Measurements from ENCODE around the gene SLC7A7. TPM values are rescaled to one million over a fixed set of nuclear protein-coding genes. Genes with fewer than 3 reads are reported as not detected.

SLC7A7 gene
- polyA plus RNA-seq, 1 donor from 2014 or later = not detected

DNA sequence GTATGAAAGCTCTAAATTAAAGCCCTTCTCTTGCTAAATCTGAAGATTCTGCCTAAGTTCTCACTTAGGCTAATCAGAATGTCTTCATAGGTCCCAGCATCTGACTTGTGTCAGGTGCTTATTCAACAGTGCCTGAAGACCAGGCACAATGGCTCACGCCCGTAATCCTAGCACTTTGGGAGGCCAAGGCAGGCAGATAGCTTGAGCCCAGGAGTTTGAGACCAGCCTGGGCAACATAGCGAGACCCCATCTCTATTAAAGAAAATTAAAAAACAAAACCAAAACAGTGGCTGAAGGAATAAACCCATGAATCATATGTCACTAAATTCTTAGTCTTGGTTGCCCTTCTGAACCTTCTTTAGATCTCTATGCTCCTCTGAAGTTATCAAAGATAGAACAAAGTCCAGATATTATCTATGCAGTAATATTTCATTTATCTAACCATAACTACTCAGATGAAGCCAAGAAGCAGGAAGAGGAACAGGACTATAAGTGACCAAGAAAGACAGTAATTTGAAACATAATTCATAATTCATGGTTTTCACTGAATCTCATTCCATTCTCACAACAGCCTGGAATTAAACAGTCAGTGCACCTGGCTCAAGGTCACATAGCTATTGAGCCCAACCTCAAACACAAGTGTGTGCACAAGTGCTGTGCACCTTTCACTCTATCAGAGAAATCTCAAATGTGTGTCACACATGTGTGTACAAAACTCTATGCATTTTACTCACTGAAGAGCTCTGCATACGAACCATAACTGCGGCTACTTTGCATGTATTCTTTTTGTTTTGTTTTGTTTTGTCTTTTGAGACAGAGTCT lies 6.6 kb downstream of the SLC7A7 start:
- no peaks in the 10 kb centered on the region for H3K9me2 ChIP-seq (ENCODE audit: insufficient read depth, low read length)
- H3F3A ChIP-seq (ENCODE audit: insufficient read depth, low read length, poor library complexity, severe bottlenecking) = no peaks in the 10 kb centered on the region
- TF ChIP-seq TAF1 (IDR thresholded peaks at IDR 0.05; ENCODE audit: low read depth) = no peak
- TF ChIP-seq, protein P1, sequence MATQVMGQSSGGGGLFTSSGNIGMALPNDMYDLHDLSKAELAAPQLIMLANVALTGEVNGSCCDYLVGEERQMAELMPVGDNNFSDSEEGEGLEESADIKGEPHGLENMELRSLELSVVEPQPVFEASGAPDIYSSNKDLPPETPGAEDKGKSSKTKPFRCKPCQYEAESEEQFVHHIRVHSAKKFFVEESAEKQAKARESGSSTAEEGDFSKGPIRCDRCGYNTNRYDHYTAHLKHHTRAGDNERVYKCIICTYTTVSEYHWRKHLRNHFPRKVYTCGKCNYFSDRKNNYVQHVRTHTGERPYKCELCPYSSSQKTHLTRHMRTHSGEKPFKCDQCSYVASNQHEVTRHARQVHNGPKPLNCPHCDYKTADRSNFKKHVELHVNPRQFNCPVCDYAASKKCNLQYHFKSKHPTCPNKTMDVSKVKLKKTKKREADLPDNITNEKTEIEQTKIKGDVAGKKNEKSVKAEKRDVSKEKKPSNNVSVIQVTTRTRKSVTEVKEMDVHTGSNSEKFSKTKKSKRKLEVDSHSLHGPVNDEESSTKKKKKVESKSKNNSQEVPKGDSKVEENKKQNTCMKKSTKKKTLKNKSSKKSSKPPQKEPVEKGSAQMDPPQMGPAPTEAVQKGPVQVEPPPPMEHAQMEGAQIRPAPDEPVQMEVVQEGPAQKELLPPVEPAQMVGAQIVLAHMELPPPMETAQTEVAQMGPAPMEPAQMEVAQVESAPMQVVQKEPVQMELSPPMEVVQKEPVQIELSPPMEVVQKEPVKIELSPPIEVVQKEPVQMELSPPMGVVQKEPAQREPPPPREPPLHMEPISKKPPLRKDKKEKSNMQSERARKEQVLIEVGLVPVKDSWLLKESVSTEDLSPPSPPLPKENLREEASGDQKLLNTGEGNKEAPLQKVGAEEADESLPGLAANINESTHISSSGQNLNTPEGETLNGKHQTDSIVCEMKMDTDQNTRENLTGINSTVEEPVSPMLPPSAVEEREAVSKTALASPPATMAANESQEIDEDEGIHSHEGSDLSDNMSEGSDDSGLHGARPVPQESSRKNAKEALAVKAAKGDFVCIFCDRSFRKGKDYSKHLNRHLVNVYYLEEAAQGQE (IDR thresholded peaks at IDR 0.05; ENCODE audit: borderline replicate concordance) = no peak
- TF ChIP-seq, protein P2, sequence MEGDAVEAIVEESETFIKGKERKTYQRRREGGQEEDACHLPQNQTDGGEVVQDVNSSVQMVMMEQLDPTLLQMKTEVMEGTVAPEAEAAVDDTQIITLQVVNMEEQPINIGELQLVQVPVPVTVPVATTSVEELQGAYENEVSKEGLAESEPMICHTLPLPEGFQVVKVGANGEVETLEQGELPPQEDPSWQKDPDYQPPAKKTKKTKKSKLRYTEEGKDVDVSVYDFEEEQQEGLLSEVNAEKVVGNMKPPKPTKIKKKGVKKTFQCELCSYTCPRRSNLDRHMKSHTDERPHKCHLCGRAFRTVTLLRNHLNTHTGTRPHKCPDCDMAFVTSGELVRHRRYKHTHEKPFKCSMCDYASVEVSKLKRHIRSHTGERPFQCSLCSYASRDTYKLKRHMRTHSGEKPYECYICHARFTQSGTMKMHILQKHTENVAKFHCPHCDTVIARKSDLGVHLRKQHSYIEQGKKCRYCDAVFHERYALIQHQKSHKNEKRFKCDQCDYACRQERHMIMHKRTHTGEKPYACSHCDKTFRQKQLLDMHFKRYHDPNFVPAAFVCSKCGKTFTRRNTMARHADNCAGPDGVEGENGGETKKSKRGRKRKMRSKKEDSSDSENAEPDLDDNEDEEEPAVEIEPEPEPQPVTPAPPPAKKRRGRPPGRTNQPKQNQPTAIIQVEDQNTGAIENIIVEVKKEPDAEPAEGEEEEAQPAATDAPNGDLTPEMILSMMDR (IDR thresholded peaks at IDR 0.05; ENCODE audit: poor library complexity, severe bottlenecking) = no peak
- TF ChIP-seq EZH2 (IDR thresholded peaks at IDR 0.05; ENCODE audit: borderline replicate concordance, insufficient read depth, low read length, poor library complexity, severe bottlenecking) = no peak
- no peak for TF ChIP-seq SMC3 (conservative IDR thresholded peaks at IDR 0.05; ENCODE audit: poor library complexity)
- no peak for TF ChIP-seq POLR2AphosphoS5 (IDR thresholded peaks at IDR 0.05)
- no peak for TF ChIP-seq RAD21 (conservative IDR thresholded peaks at IDR 0.05)
- TF ChIP-seq EP300 (conservative IDR thresholded peaks at IDR 0.05; ENCODE audit: poor library complexity, severe bottlenecking) = no peak
- TF ChIP-seq MXI1 (conservative IDR thresholded peaks at IDR 0.05; ENCODE audit: poor library complexity, severe bottlenecking) = no peak
- no peaks in the 10 kb centered on the region for H3K27me3 ChIP-seq (ENCODE audit: insufficient read depth, low read depth, low read length)
- H3K9ac ChIP-seq (ENCODE audit: low read length) = no peak overlapping the region
- H3K4me2 ChIP-seq (ENCODE audit: low read length) = no peak overlapping the region
- H3K36me3 ChIP-seq (ENCODE audit: insufficient read depth, low read length) = no peaks in the 10 kb centered on the region
- no peak overlapping the region for H3K4me3 ChIP-seq (ENCODE audit: low read length)
- H3K9me3 ChIP-seq (ENCODE audit: low read length) = no peaks in the 10 kb centered on the region
- no peaks in the 10 kb centered on the region for H3K79me2 ChIP-seq (replicated peaks; ENCODE audit: insufficient read depth, low read length)
- no peak overlapping the region for H3K27ac ChIP-seq (ENCODE audit: low read length)
- H4K20me1 ChIP-seq (ENCODE audit: insufficient read depth) = no peaks in the 10 kb centered on the region
- no peak overlapping the region for H2AFZ ChIP-seq (ENCODE audit: low read depth, low read length)

DNA sequence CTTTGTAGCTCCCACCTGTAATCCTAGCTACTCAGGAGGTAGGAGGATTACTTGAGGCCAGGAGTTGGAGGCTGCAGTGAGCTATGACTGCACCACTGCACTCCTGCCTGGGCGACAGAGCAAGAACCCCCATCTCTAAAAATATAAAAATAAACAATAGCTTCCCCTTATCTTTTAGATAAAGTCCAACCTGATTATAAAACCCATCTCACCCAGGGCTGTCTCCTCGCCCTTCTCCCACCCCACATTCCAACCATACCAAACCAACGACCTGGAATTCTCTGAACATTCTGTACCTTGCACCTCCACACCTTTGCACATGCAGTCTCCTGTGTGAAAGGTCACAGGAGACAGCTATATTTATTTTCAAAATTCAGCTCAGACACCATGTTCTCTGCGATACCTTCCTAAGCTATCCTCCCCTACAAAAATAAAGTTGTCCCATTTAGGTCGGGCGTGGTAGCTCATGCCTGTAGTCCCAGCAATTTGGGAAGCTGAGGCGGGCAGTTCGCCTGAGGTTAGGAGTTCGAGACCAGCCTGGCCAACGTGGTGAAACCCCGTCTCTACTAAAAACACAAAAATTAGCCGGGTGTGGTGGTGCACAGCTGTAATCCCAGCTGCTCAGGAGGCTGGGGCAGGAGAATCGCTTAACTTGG lies 7.7 kb downstream of the SLC7A7 start:
- TF ChIP-seq, protein P2 (IDR thresholded peaks at IDR 0.05; ENCODE audit: poor library complexity, severe bottlenecking) = no peak
- no peak for TF ChIP-seq POLR2AphosphoS5 (IDR thresholded peaks at IDR 0.05)
- no peak for TF ChIP-seq SMC3 (conservative IDR thresholded peaks at IDR 0.05; ENCODE audit: poor library complexity)
- TF ChIP-seq EZH2 (IDR thresholded peaks at IDR 0.05; ENCODE audit: borderline replicate concordance, insufficient read depth, low read length, poor library complexity, severe bottlenecking) = no peak
- TF ChIP-seq EP300 (conservative IDR thresholded peaks at IDR 0.05; ENCODE audit: poor library complexity, severe bottlenecking) = no peak
- TF ChIP-seq, protein P1 (IDR thresholded peaks at IDR 0.05; ENCODE audit: borderline replicate concordance) = no peak
- TF ChIP-seq MXI1 (conservative IDR thresholded peaks at IDR 0.05; ENCODE audit: poor library complexity, severe bottlenecking) = no peak
- no peak for TF ChIP-seq RAD21 (conservative IDR thresholded peaks at IDR 0.05)
- TF ChIP-seq TAF1 (IDR thresholded peaks at IDR 0.05; ENCODE audit: low read depth) = no peak
- no peak overlapping the region for H3K4me2 ChIP-seq (ENCODE audit: low read length)
- H2AFZ ChIP-seq (ENCODE audit: low read depth, low read length) = no peak overlapping the region
- no peak overlapping the region for H3K4me3 ChIP-seq (ENCODE audit: low read length)
- H3K9ac ChIP-seq (ENCODE audit: low read length) = no peak overlapping the region
- H3K79me2 ChIP-seq (replicated peaks; ENCODE audit: insufficient read depth, low read length) = no peaks in the 10 kb centered on the region
- no peaks in the 10 kb centered on the region for H3K9me3 ChIP-seq (ENCODE audit: low read length)
- no peaks in the 10 kb centered on the region for H3F3A ChIP-seq (ENCODE audit: insufficient read depth, low read length, poor library complexity, severe bottlenecking)
- no peaks in the 10 kb centered on the region for H3K27me3 ChIP-seq (ENCODE audit: insufficient read depth, low read depth, low read length)
- no peaks in the 10 kb centered on the region for H3K36me3 ChIP-seq (ENCODE audit: insufficient read depth, low read length)
- H3K9me2 ChIP-seq (ENCODE audit: insufficient read depth, low read length) = no peaks in the 10 kb centered on the region
- no peaks in the 10 kb centered on the region for H4K20me1 ChIP-seq (ENCODE audit: insufficient read depth)
- no peak overlapping the region for H3K27ac ChIP-seq (ENCODE audit: low read length)

Measured in neural cell (in vitro differentiated cells).